RWPE1 (cell line): ENCODE measurements around the gene MRC1.

Experiments used
- CTCF ChIA-PET: fragments of 350-600 bp; sonication (Branson Sonifier 250); formaldehyde crosslinking; extraction: SDS; loops from one replicate; lab custom pipeline; 2021; lab: Yijun Ruan, JAX
- POLR2A ChIA-PET: fragments of 400-600 bp; formaldehyde crosslinking; extraction: SDS; loops from one replicate; lab custom pipeline; 2020; ENCODE audit warnings: antibody characterized with exemption; ENCODE audit not compliant: low non-redundant PET; lab: Yijun Ruan, JAX
- DNase-seq: peaks from one replicate; pipeline ENCODE4 v3.0.0; 2012; ENCODE audit warnings: low spot score
- H3K27ac ChIP-seq: fragments of 450-650 bp; 2 replicates; pipeline ENCODE4 v1.5.1; 2017
- CTCF ChIP-seq: fragments of 450-650 bp; conservative IDR thresholded peaks from 2 replicates; pipeline ENCODE4 v1.5.1; 2017; ENCODE audit warnings: low read depth, mild to moderate bottlenecking

The MRC1 gene

DNA sequence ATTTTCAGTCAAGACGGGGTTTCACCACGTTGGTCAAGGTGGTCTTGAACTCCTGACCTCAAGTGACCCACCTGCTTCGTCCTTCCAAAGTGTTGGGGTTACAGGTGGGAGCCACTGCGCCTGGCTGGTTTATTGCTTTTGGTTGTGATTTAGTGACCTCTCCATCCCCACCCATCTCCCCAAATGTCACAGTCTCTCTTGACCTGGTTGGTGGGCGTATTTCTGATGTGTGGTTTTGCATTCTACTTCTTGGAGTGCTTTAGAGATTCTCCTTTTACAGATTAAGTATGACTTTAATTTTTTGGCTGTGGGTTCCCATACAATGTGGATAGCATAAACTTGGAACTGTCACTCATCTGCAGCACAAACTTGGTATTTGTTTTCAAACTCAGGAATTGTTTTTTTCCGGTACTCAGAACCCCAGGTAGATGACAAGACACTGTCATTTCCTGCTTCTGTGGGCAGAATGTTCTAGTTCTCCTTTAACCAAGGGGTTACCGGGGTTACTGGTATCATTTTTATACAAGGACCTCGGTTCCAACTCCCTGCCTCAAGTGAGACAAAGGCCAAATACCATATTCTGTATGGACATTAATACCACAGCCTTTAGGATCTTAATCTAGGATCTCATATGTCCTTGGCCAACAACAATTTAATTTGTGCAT lies 50.5 kb downstream of the MRC1 start:
- DNase-seq, result no peak
- no peak overlapping the region for H3K27ac ChIP-seq
- ChIA-PET CTCF (no interaction called here), POLR2A (no interaction called here)
- no peak for TF ChIP-seq CTCF

DNA sequence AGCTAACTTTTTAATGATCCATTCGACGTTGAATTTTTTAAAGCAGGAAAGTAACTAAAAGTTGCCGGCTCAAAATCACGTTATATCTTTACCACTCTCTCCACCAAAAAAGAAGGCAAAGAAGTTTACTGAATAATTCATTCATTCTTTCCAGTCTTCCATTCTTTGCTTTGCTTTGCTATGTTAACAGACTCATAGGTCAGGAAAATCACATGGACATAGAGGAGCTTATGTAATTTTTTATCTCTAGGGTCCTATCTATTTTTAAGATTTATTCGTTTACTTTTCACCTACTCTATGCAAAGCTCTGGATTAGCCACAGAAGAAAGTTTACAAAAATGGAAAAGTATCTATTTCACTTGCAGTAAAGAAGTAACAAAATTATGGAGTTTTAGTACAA lies 52.6 kb downstream of the MRC1 start:
- ChIA-PET CTCF (no interaction called here), POLR2A (no interaction called here)
- H3K27ac ChIP-seq, result no peak overlapping the region
- no peak for DNase-seq
- no peak for TF ChIP-seq CTCF

GRCh38 chr10:17865351-17865750 lies 56.2 kb downstream of the MRC1 start:
- DNase-seq, result no peak
- CTCF ChIA-PET, result no interaction called here
- POLR2A ChIA-PET, result no interaction called here
- TF ChIP-seq CTCF, result no peak
- no peak overlapping the region for H3K27ac ChIP-seq

DNA sequence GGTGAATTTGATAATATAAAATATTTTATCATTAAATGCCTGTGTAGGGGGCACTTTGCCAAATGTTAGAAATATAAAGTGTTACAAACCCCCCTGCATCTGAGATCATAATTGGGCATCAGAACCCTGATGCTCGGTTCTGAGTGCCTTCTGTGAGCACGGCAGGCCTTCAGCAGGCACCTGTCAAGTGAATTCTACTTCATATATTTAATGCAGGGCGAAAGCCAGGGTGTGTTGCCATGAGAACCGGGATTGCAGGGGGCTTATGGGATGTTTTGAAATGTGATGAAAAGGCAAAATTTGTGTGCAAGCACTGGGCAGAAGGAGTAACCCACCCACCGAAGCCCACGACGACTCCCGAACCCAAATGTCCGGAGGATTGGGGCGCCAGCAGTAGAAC lies 57.2 kb downstream of the MRC1 start:
- ChIA-PET CTCF (no interaction called here), POLR2A (no interaction called here)
- no peak for TF ChIP-seq CTCF
- H3K27ac ChIP-seq, result no peak overlapping the region
- no peak for DNase-seq

DNA sequence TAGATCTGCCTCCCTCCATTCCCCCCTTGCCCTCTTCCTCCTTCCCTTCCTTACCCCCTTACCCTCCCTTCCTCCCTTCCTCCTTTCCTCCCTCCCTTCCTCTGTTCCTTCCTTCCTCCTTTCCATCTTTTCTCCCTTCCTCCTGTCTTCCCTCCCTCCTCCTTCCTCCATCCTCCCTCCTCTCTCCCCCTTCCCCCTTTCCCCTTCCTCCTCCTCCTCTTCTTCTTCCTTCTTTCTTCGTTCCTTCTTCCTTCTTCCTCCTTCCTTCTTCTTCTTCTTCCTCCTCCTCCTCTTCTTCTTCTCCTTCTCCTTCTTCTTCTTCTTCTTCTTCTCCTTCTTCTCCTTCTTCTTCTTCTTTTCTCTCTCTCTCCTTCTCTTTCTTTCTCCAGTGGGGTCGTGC lies 57.9 kb downstream of the MRC1 start:
- no peak for TF ChIP-seq CTCF
- CTCF ChIA-PET, result no interaction called here
- POLR2A ChIA-PET, result no interaction called here
- H3K27ac ChIP-seq, result no peak overlapping the region
- no peak for DNase-seq

DNA sequence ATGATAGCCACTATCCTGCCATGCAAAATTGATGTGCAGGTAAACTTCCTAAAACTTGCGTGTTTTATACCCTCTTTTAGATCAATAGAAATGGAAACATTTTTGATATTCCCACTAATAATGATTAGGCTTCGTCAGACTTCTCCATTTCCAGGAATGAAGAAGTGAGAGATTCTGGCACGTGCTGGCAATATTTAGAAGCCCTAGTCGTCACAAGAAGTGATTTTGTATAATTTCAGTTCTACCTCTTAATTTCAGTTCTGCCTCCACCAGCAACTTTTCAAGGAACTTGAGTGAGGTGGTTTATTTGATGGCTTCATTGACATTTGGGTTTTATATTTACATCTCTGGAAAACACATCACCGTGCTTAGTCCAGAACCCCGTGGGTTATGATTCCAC lies 61.9 kb downstream of the MRC1 start:
- DNase-seq, result no peak
- CTCF ChIA-PET, result interaction anchor here (0.6 kb wide), 1 partner anchor 21 kb away, joined by 4 read pairs; no protein-coding TSS in a partner anchor
- H3K27ac ChIP-seq, result no peak overlapping the region
- POLR2A ChIA-PET, result no interaction called here
- no peak for TF ChIP-seq CTCF
